GM23338 (cell line): ENCODE results near the gene APOD. TPM values are rescaled to one million over a fixed set of nuclear protein-coding genes. Genes with fewer than 3 reads are reported as not detected.

Experiments
- ATAC-seq: fragments of 200-7000 bp; cut with Tn5 transposase; 3 replicates; pipeline ENCODE4 v1.9.1; 2020
- DNase-seq: peaks from one replicate; pipeline ENCODE4 v3.0.0-alpha.2; 2015; ENCODE audit warnings: low spot score
- H2AFZ ChIP-seq: fragments of 200-600 bp; sonication (generic); 2 replicates; pipeline ENCODE4 v1.8.0; 2016; ENCODE audit warnings: antibody characterized with exemption, mild to moderate bottlenecking, moderate library complexity
- H3F3A ChIP-seq: fragments of 200-600 bp; sonication (generic); replicated peaks from 2 replicates; pipeline ENCODE4 v1.8.0; 2017; ENCODE audit warnings: antibody characterized with exemption, mixed run types, low read depth
- H3K27ac ChIP-seq: fragments of 200-600 bp; sonication (generic); 2 replicates; pipeline ENCODE4 v1.6.1; 2016; ENCODE audit warnings: low read depth
- H3K27me3 ChIP-seq: fragments of 200-600 bp; sonication (generic); 2 replicates; pipeline ENCODE4 v1.8.0; 2016; ENCODE audit warnings: mild to moderate bottlenecking, mixed run types, moderate library complexity; ENCODE audit not compliant: insufficient read depth
- H3K36me3 ChIP-seq: fragments of 200-600 bp; sonication (generic); 2 replicates; pipeline ENCODE4 v1.8.0; 2016; ENCODE audit warnings: mild to moderate bottlenecking; ENCODE audit not compliant: insufficient read depth
- H3K4me1 ChIP-seq: fragments of 200-600 bp; sonication (generic); 2 replicates; pipeline ENCODE4 v1.8.0; 2016; ENCODE audit warnings: mild to moderate bottlenecking, moderate library complexity; ENCODE audit not compliant: insufficient read depth
- H3K4me2 ChIP-seq: fragments of 200-600 bp; sonication (generic); 2 replicates; pipeline ENCODE4 v1.7.1; 2017; ENCODE audit warnings: mixed run types
- H3K4me3 ChIP-seq: fragments of 200-600 bp; sonication (generic); 2 replicates; pipeline ENCODE4 v1.6.1; 2016; ENCODE audit warnings: mixed run types
- H3K79me2 ChIP-seq: fragments of 200-600 bp; sonication (generic); replicated peaks from 2 replicates; pipeline ENCODE4 v1.8.0; 2017; ENCODE audit warnings: mild to moderate bottlenecking; ENCODE audit not compliant: insufficient read depth
- H3K9me2 ChIP-seq: fragments of 200-600 bp; sonication (generic); 2 replicates; pipeline ENCODE4 v1.8.0; 2017; ENCODE audit not compliant: insufficient read depth
- H4K20me1 ChIP-seq: fragments of 200-600 bp; sonication (generic); replicated peaks from 2 replicates; pipeline ENCODE4 v1.8.0; 2017; ENCODE audit warnings: mild to moderate bottlenecking; ENCODE audit not compliant: insufficient read depth
- H3K27ac Mint-ChIP-seq: 2 replicates; pipeline ENCODE4 v1.8.0; 2020; ENCODE audit warnings: inconsistent platforms, mild to moderate bottlenecking, moderate library complexity, mixed read lengths
- H3K27me3 Mint-ChIP-seq: 3 replicates; pipeline ENCODE4 v1.8.0; 2022; ENCODE audit warnings: low read depth, mild to moderate bottlenecking, moderate library complexity, mixed read lengths, inconsistent platforms; ENCODE audit not compliant: insufficient read depth, poor library complexity
- H3K36me3 Mint-ChIP-seq: 3 replicates; pipeline ENCODE4 v1.8.0; 2021; ENCODE audit warnings: low read depth, mild to moderate bottlenecking, inconsistent platforms, moderate library complexity, mixed read lengths
- H3K4me1 Mint-ChIP-seq: 3 replicates; pipeline ENCODE4 v1.8.0; 2020; ENCODE audit warnings: mild to moderate bottlenecking, inconsistent platforms, mixed read lengths
- H3K4me3 Mint-ChIP-seq: 3 replicates; pipeline ENCODE4 v1.8.0; 2021; ENCODE audit warnings: moderate library complexity, mild to moderate bottlenecking, inconsistent platforms, mixed read lengths
- H3K9me3 Mint-ChIP-seq: 3 replicates; pipeline ENCODE4 v1.8.0; 2020; ENCODE audit warnings: moderate library complexity, mild to moderate bottlenecking, inconsistent platforms, mixed read lengths
- CREB1 ChIP-seq: fragments of 250-450 bp; sonication (Bioruptor Pico); IDR thresholded peaks from 2 replicates; pipeline ENCODE4 v1.5.0; 2020; ENCODE audit warnings: low read depth, mild to moderate bottlenecking, moderate library complexity
- ETS1 ChIP-seq: IDR thresholded peaks from 2 replicates; pipeline ENCODE4 v1.6.1; 2016; ENCODE audit warnings: antibody characterized with exemption
- EZH2 ChIP-seq: fragments of 200-600 bp; sonication (generic); IDR thresholded peaks from one replicate; pipeline ENCODE4 v1.8.0; 2017; ENCODE audit warnings: antibody characterized with exemption, mild to moderate bottlenecking, low read depth; ENCODE audit not compliant: unreplicated experiment
- JUNB ChIP-seq: IDR thresholded peaks from one replicate; pipeline ENCODE4 v1.6.1; 2016; ENCODE audit warnings: antibody characterized with exemption; ENCODE audit not compliant: unreplicated experiment
- NANOG ChIP-seq: IDR thresholded peaks from 2 replicates; pipeline ENCODE4 v1.6.1; 2016; ENCODE audit warnings: antibody characterized with exemption, borderline replicate concordance
- POLR2AphosphoS5 ChIP-seq: IDR thresholded peaks from 2 replicates; pipeline ENCODE4 v1.6.1; 2016; ENCODE audit warnings: antibody characterized with exemption, low read depth
- REST ChIP-seq: IDR thresholded peaks from one replicate; pipeline ENCODE4 v1.6.1; 2018; ENCODE audit warnings: antibody characterized with exemption; ENCODE audit not compliant: unreplicated experiment
- STAT1 ChIP-seq: IDR thresholded peaks from one replicate; pipeline ENCODE4 v1.6.1; 2016; ENCODE audit warnings: antibody characterized with exemption; ENCODE audit not compliant: unreplicated experiment
- ZNF114 ChIP-seq: fragments of 250-450 bp; sonication (Bioruptor Pico); IDR thresholded peaks from 2 replicates; pipeline ENCODE4 v1.5.0; 2020; ENCODE audit warnings: mild to moderate bottlenecking, moderate library complexity
- ZNF462 ChIP-seq: fragments of 250-450 bp; sonication (Bioruptor Pico); IDR thresholded peaks from 2 replicates; pipeline ENCODE4 v1.5.0; 2020; ENCODE audit warnings: mild to moderate bottlenecking, moderate library complexity
- polyA plus RNA-seq: library from polyadenylated mRNA; unstranded; fragments of >200 nt; fragmentation: Nextera tagmentation; extraction: Ambion mirVana; gene quantifications from 2 replicates; pipeline ENCODE4 v1.2.1, GENCODE V29; 2016
- total RNA-seq: library from RNA; depleted of rRNA; stranded (reverse); fragments of >200 nt; shearing (Covaris generic); gene quantifications from 2 replicates; pipeline ENCODE4 v1.2.3, GENCODE V29; 2014

APOD gene
- total and polyA plus RNA-seq, 2 experiments from 2014 or later = not detected

- Histone ChIP-seq H3K4me2 (no peak overlapping the region), H2AFZ (no peak overlapping the region), H3K4me1 (peaks cover 11% of the 10 kb centered on the region; the same call in 1 of the 2 replicates), H3F3A (no peaks in the 10 kb centered on the region), H3K27ac (no peak overlapping the region), H3K9me2 (no peaks in the 10 kb centered on the region), H3K36me3 (no peaks in the 10 kb centered on the region), H4K20me1 (no peaks in the 10 kb centered on the region), H3K27me3 (no peaks in the 10 kb centered on the region), H3K79me2 (no peaks in the 10 kb centered on the region), H3K4me3 (no peak overlapping the region)
- Mint-ChIP-seq H3K27me3 (peaks cover 7% of the 10 kb centered on the region), H3K27ac (no peak overlapping the region), H3K9me3 (peaks cover 3% of the 10 kb centered on the region; the same call in 1 of the 3 replicates), H3K4me3 (no peak overlapping the region), H3K36me3 (no peaks in the 10 kb centered on the region), H3K4me1 (peaks cover 13% of the 10 kb centered on the region)
- no peak for DNase-seq
- no peak for ATAC-seq
- TF ChIP-seq POLR2AphosphoS5 (no peak), NANOG (no peak), REST (no peak), ZNF462 (CRISPR knock-in tag) (no peak), STAT1 (no peak), JUNB (no peak), EZH2 (no peak), ZNF114 (no peak), CREB1 (no peak), ETS1 (no peak)
These were observed 6.0 kb downstream of the APOD start for GRCh38 chr3:195577645-195578177.
